ENCODE measurements around the gene ANKRD55.
"Not testable (repeated sequence)": the region's sequence is repeated elsewhere in the genome, so short reads cannot be mapped to it uniquely, and the experiment has no call there.

DNA sequence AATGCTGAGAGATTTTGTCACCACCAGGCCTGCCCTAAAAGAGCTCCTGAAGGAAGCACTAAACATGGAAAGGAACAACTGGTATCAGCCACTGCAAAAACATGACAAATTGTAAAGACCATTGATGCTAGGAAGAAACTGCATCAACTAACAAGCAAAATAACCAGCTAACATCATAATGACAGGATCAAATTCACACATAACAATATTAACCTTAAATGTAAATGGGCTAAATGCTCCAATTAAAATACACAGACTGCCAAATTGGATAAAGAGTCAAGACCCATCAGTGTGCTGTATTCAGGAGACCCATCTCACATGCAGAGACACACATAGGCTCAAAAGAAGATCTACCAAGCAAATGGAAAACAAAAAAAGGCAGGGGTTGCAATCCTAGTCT is 9.8 kb downstream of the ANKRD55 start:
- TF ChIP-seq, protein P1, sequence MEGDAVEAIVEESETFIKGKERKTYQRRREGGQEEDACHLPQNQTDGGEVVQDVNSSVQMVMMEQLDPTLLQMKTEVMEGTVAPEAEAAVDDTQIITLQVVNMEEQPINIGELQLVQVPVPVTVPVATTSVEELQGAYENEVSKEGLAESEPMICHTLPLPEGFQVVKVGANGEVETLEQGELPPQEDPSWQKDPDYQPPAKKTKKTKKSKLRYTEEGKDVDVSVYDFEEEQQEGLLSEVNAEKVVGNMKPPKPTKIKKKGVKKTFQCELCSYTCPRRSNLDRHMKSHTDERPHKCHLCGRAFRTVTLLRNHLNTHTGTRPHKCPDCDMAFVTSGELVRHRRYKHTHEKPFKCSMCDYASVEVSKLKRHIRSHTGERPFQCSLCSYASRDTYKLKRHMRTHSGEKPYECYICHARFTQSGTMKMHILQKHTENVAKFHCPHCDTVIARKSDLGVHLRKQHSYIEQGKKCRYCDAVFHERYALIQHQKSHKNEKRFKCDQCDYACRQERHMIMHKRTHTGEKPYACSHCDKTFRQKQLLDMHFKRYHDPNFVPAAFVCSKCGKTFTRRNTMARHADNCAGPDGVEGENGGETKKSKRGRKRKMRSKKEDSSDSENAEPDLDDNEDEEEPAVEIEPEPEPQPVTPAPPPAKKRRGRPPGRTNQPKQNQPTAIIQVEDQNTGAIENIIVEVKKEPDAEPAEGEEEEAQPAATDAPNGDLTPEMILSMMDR (conservative IDR thresholded peaks at IDR 0.05; ENCODE audit: low read length): not testable (repeated sequence)
- TF ChIP-seq EZH2phosphoT487 (IDR thresholded peaks at IDR 0.05; ENCODE audit: borderline replicate concordance, low read depth, low read length): not testable (repeated sequence)
